Tibial nerve (tissue), 3 donors: ENCODE data around the gene NPW.

Experiments
- POLR2A ChIP-seq, 2 donors: fragments of 450-650 bp; IDR thresholded peaks; one replicate each; pipeline ENCODE4 v1.6.1; 2017; ENCODE audit warnings: antibody characterized with exemption in 2 of 2, mild to moderate bottlenecking in 2 of 2, moderate library complexity in 2 of 2
- TF ChIP-seq, protein P1 (sequence below), 5 experiments: fragments of 200-600 bp in 3 of 5; fragments of 450-650 bp in 2 of 5; sonication (generic) in 3 of 5; IDR thresholded peaks; one replicate each; pipeline ENCODE4 v1.5.1; 2016 to 2019; ENCODE audit warnings: antibody characterized with exemption in 5 of 5, mild to moderate bottlenecking in 3 of 5, moderate library complexity in 2 of 5

- peak; percentile 93 to 97 for TF ChIP-seq POLR2A (IDR thresholded peaks at IDR 0.05)
- TF ChIP-seq, protein P1, sequence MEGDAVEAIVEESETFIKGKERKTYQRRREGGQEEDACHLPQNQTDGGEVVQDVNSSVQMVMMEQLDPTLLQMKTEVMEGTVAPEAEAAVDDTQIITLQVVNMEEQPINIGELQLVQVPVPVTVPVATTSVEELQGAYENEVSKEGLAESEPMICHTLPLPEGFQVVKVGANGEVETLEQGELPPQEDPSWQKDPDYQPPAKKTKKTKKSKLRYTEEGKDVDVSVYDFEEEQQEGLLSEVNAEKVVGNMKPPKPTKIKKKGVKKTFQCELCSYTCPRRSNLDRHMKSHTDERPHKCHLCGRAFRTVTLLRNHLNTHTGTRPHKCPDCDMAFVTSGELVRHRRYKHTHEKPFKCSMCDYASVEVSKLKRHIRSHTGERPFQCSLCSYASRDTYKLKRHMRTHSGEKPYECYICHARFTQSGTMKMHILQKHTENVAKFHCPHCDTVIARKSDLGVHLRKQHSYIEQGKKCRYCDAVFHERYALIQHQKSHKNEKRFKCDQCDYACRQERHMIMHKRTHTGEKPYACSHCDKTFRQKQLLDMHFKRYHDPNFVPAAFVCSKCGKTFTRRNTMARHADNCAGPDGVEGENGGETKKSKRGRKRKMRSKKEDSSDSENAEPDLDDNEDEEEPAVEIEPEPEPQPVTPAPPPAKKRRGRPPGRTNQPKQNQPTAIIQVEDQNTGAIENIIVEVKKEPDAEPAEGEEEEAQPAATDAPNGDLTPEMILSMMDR (IDR thresholded peaks at IDR 0.05): peak in 2 of 5 experiments; percentile 49 to 73
Measured at GRCh38 chr16:1971796-1972489, 47.6 kb upstream of the NPW start, which contains the start of gene TBL3.
